NK-92 (cell line): ENCODE results near the gene TBCD.

Experiments
- DNase-seq: peaks from one replicate; lab custom pipeline; 2025; ENCODE audit not compliant: unreplicated experiment; lab: John Stamatoyannopoulos, UW

The TBCD gene

DNA sequence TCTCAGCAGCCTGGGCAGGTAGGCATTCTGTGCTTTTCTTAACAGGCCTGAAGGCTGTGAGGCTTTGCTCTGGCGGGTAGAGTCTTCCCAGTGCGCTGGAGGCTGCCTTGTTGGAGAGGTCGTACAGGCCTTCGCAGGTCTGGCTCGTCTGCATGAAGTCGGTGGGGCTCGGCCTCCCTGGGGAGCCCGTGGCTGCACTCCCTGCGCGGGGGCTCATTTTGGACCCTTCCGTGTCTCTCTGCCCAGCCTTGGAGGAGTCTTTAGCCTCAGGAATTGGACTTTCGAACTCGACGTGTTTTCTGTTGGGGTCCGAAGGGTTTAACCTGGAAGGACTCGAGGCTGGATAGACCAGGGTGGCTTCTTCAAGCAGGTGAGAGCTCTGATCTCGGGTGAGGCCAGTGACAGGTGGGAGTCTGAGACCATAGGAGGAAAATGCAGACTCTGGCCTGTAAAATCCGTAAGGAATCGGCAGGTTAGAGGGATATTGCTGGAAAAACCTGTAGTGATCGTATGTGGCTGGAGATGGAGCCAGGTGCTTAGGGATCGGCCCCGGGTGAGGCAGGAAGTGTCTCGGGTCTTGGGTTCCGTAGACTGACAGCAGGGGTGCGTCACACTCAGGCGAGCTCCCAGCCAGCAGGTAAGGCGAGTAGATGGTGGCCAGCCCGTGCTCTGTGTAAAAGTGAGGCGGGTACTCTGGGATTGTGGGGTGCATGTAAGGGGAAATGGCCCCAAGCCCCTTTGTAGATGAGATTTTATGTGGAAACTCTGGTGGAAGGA, 79.4 kb downstream of the TBCD start:
- DNase-seq, result no peak

- DNase-seq, result no peak
These were observed 79.9 kb downstream of the TBCD start for GRCh38 chr17:82831818-82832200.

GRCh38 chr17:82832411-82832810, 80.5 kb downstream of the TBCD start:
- DNase-seq, result no peak

GRCh38 chr17:82832881-82833475, 81.1 kb downstream of the TBCD start:
- no peak for DNase-seq

GRCh38 chr17:82835122-82835521, 83.3 kb downstream of the TBCD start:
- no peak for DNase-seq

- no peak for DNase-seq
These were observed 84.1 kb downstream of the TBCD start for GRCh38 chr17:82835766-82836512.

- no peak for DNase-seq
These were observed 85.0 kb downstream of the TBCD start for GRCh38 chr17:82836823-82837357.

GRCh38 chr17:82837586-82838320, 85.9 kb downstream of the TBCD start:
- no peak for DNase-seq

DNA sequence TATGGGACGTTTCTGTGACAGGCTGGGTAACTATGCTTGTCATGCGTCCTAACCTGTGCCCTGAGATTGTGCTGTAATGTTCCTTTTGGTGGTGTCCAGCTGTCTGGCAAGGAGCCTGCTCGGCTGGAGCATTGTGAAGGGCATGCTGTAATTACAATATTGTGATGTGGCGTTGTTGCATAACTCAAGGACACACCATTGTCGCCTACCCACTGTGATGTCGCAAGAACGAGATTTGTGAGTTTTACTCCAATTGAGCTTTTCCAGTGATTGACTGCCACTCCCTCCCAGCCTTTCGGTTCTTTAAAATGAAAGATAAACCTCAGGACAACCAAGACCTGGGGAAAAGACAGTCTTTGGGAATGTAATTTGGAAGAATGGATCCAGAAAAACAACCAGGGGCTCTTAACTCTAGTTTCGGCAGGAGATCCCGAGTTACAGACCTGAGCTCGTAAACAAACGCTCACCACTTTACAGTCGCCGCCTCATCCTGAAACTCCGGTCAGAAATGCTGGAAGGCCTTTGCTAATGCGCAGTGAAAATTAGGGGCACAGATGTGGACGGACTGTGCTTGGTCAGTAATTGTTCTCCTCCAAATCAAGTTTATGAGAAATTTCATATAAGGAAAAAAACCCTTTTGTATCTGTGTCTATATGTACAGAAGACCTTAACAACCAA, 86.7 kb downstream of the TBCD start:
- no peak for DNase-seq

GRCh38 chr17:82839617-82840292, 87.9 kb downstream of the TBCD start, which contains the start of gene ZNF750:
Gene ZNF750 (minus strand): TSS chr17:82840022. CDS start chr17:82832454, 7,568 bp downstream.
- DNase-seq, result no peak

DNA sequence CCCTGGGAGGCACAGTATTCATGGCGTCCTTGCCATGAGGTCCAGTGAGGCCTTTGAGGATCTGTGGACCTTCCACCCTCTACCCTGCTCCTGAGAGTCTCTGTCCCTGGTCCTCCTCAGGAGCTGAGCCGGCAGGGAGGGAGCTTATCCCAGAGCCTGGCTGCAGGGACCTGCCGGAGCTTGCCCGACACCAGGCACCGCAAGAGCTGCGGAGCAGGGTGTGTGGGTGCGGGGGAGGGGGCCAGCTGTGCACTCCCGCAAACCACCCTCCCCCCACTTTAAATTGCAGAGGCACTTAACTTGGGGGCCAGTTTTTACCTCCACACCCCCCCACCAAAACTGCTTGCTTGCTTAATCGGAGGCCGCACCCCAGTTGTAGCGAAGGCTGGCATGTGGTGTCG, 88.6 kb downstream of the TBCD start:
- no peak for DNase-seq

DNA sequence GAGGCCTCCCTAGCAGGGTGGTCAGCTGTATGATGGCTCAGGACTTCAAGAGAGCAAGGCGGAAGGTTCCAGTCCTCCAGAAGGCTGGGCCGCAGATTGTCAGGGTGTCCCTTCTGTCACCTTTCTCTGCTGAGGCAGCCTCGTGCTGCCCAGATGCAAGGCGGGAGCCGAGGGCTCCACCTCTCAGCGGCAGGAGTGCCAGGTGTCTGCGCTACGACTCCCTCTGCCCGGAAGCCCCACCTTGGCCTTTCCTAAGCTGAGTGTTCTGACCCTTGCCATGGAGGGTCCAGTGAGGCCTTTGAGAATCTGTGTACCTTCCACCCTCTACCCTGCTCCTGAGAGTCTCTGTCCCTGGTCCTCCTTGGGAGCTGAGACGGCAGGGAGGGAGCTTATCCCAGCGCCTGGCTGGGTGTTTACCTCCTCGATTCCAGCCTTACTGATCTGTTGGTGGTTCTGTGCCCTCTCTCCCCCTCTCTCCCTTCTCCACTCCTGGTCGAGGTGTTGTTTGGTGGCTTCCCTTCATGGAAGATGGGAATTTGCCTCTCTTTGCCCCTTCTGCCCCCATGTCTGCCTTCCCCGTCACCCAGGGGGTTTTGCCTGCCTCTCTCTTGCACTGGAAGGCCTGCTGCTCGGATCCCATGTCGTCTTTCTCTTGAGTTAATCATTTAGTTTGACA, 90.2 kb downstream of the TBCD start:
- DNase-seq, result no peak

- no peak for DNase-seq
These were observed 92.2 kb downstream of the TBCD start for GRCh38 chr17:82843904-82844680.

- DNase-seq, result no peak
These were observed 92.9 kb downstream of the TBCD start for GRCh38 chr17:82844796-82845162.

DNA sequence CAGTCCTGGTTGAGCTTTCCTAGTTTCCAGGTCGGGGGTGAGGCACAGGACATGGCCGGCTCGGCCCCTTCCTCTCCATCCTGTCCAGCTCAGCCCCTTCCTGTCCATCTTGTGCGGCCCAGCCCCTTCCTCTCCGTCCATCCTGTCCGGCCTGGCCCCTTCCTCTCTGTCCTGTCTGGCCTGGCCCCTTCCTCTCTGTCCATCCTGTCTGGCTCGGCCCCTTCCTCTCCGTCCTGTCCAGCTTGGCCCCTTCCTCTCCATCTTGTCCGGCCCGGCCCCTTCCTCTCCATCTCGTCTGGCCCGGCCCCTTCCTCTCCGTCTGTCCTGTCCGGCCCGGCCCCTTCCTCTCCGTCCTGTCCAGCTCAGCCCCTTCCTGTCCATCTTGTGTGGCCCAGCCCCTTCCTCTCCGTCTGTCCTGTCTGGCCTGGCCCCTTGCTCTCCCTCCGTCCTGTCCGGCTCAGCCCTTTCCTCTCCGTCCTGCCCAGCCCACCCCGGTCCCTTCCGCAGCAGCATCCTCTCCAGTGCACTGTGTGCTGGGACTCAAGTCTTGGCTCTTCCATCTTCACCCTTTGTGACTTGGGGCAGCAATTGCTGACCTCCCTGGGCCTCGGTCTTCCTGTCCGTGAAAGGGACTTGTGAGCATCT, 93.4 kb downstream of the TBCD start:
- DNase-seq, result no peak

DNA sequence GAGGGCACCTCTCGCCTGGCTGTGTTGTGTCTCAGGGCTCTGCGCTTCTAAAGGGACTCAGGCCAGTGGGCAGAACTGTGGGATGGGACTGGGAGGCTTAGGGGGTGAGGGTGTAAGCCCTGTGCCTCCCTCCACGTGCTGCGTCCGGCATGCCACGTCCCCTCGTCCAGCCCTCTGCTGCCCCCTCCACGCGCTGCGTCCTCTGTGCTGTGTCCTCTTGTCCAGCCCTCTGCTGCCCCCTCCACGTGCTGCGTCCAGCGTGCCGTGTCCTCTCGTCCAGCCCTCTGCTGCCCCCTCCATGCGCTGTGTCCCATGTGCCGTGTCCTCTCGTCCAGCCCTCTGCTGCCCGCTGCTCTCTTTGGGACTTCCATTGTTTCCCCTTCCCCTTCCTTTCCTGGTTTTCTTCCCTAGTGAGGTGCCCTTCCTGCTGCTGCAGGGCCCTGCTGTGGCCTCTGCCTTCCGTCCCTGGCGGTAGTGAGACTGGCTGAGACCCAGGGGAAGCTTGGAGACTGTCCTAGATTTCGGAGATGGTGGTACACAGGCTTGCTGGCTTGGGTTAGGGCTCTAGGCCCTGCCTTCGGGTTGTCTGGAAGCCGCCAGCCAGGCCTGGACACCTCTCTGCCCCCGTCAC, 94.3 kb downstream of the TBCD start:
- no peak for DNase-seq

DNA sequence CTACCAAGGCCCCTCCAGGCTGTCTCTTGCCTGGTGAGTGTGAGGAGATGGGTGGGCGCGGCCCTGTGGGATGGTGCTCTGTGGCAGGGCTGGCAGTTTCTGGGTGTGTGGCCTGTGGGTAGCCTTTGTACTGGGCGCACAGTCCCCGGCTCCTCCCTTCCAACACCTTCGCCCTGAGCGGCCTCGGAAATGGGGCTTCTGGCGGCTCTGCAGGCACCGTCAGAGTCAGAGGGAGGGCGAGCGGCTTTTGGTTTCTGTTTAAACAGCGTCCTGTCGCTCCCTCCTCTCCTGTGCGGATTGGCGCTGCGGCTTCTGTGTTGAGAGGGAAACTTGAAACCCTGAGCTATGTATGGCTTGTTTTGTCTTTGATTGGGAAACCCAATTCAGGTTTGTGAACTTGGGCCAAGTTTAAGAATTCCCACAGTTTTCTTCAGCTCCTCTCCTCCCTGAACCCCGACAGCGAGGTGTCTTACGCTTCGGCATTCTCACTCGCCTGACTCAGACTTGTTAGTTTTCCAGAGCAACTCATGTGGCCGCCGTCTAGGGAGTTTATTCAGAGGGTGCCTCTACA, 96.2 kb downstream of the TBCD start:
- no peak for DNase-seq
